ENCODE results near the gene PLRG1. TPM values are rescaled to one million over a fixed set of nuclear protein-coding genes. Genes with fewer than 3 reads are reported as not detected.
A peak's percentile ranks its signal among the peaks of the same experiment; 100 is the strongest.

PLRG1 gene
- total RNA-seq, 1 experiment from 2014 or later: 72.5 TPM

DNA sequence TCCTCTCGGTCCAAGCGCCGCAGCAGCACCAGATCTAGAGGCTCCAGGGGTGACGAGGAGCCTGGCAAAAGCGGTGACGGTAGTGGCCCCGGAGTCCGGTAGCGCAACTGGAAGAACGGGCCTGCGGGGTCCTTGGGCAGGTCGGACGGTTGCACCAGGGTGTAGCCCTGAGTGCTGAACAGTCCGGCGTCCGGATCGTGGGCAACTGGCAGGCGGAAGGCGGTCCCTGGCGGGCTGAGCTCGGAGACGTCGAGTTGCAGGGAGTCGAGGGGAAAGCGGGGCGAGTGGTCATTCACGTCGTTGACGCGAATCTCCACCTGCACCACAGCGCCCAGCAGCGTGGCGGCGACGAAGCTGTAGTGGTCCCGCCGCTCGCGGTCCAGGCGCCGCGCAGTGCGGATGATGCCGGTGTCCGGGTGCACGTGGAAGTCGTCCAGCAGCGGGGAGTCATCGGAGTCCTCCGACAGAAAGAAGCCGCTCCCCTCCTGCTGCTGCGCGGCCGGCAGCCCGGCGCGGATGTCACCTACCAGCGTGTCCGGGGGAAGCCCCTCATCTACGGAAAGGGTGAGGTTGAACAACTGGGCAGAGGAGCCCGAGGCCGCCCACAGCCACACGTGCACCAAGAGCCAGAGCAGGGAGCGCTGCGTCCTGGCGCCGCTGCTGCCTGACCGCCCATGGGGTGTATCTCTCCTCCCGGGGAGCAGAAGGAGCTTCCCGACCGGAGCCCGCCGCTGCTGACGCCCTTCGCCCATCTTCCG, 59.4 kb downstream of the PLRG1 start:
- BruUV-seq (replicated peaks): no TSS peak
- no peaks in the 10 kb centered on the region for H3K9me3 Mint-ChIP-seq (ENCODE audit: low read depth, unreplicated experiment)
- peaks cover 16% of the 10 kb centered on the region for H3K36me3 Mint-ChIP-seq (ENCODE audit: insufficient read depth, unreplicated experiment)
- no peak for DNase-seq
- no peaks in the 10 kb centered on the region for H3K27me3 Mint-ChIP-seq (ENCODE audit: unreplicated experiment)
- no peaks in the 10 kb centered on the region for H3K4me1 Mint-ChIP-seq (ENCODE audit: low read depth, unreplicated experiment)
- no peak overlapping the region for H3K27ac Mint-ChIP-seq (ENCODE audit: unreplicated experiment)
- peak overlapping the region; percentile 70 for H3K4me3 Mint-ChIP-seq (ENCODE audit: low read depth, unreplicated experiment)
- intact Hi-C loops (cut with micrococcal nuclease; ENCODE audit: unreplicated experiment): no loop called here
- TF ChIP-seq, protein P1, sequence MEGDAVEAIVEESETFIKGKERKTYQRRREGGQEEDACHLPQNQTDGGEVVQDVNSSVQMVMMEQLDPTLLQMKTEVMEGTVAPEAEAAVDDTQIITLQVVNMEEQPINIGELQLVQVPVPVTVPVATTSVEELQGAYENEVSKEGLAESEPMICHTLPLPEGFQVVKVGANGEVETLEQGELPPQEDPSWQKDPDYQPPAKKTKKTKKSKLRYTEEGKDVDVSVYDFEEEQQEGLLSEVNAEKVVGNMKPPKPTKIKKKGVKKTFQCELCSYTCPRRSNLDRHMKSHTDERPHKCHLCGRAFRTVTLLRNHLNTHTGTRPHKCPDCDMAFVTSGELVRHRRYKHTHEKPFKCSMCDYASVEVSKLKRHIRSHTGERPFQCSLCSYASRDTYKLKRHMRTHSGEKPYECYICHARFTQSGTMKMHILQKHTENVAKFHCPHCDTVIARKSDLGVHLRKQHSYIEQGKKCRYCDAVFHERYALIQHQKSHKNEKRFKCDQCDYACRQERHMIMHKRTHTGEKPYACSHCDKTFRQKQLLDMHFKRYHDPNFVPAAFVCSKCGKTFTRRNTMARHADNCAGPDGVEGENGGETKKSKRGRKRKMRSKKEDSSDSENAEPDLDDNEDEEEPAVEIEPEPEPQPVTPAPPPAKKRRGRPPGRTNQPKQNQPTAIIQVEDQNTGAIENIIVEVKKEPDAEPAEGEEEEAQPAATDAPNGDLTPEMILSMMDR (IDR thresholded peaks at IDR 0.05; ENCODE audit: unreplicated experiment): no peak
- CTCF ChIA-PET: interaction anchor here (0.6 to 1.1 kb wide), 2 partner anchors 12 to 196 kb away, joined by 3 read pairs; no protein-coding TSS in a partner anchor

DNA sequence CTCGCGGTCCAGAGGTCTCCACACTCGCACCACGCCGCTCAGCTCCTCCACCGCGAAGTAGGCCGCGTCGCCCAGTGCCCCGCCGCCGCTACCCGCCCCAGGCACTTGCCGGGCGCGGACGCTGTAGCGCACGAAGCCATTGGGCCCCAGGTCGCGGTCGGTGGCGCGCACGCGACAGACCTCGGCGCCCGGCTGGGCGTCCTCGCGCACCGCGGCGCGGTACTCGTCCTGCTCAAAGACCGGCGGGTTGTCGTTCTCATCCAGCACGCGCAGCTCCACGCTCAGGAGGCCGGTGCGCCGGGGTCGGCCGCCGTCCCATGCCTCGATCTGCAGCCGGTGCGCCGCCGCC, 60.0 kb downstream of the PLRG1 start:
- Mint-ChIP-seq H3K4me1 (ENCODE audit: low read depth, unreplicated experiment) (no peaks in the 10 kb centered on the region), H3K27ac (ENCODE audit: unreplicated experiment) (no peak overlapping the region), H3K4me3 (ENCODE audit: low read depth, unreplicated experiment) (peak overlapping the region; percentile 70), H3K9me3 (ENCODE audit: low read depth, unreplicated experiment) (no peaks in the 10 kb centered on the region), H3K27me3 (ENCODE audit: unreplicated experiment) (no peaks in the 10 kb centered on the region), H3K36me3 (ENCODE audit: insufficient read depth, unreplicated experiment) (peaks cover 16% of the 10 kb centered on the region)
- no TSS peak for BruUV-seq (replicated peaks)
- CTCF ChIA-PET: no interaction called here
- TF ChIP-seq, protein P1 (IDR thresholded peaks at IDR 0.05; ENCODE audit: unreplicated experiment): no peak
- no peak for DNase-seq
- intact Hi-C loops (cut with micrococcal nuclease; ENCODE audit: unreplicated experiment): no loop called here

DNA sequence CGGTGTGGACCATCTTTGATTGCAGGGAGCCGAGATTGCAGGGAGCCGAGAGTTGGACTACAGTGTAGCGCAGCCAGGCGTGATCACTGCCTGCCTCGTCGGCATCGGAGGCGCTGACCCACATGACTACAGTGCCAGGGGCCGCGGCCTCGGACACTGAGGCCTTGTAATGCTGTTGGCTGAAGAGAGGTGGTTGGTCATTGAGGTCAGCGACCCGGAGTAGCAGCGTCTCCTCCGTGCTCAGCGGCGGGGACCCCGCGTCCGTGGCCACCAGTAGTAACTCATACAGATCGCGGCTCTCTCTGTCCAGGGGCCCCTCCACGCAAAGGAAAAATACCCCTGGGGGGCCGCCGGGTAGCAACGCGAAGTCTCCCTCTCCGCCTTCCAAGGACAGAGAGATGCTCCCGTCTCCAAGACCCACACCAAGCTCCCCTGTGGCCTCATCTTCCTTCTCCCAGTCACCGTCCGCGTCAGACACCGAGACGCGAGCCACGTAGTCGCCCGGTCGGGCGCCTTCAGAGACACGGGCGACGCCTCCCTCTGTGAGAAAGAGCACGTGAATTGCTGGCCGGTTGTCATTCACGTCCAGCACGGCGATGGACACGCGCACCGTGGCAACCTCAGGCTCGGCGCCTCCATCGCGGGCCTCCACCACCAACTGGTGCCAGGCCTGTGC, 60.5 kb downstream of the PLRG1 start:
- CTCF ChIA-PET: no interaction called here
- no peak overlapping the region for H3K27ac Mint-ChIP-seq (ENCODE audit: unreplicated experiment)
- no peak for DNase-seq
- H3K4me1 Mint-ChIP-seq (ENCODE audit: low read depth, unreplicated experiment): no peaks in the 10 kb centered on the region
- intact Hi-C loops (cut with micrococcal nuclease; ENCODE audit: unreplicated experiment): no loop called here
- no TSS peak for BruUV-seq (replicated peaks)
- H3K36me3 Mint-ChIP-seq (ENCODE audit: insufficient read depth, unreplicated experiment): peaks cover 16% of the 10 kb centered on the region
- no peaks in the 10 kb centered on the region for H3K27me3 Mint-ChIP-seq (ENCODE audit: unreplicated experiment)
- H3K9me3 Mint-ChIP-seq (ENCODE audit: low read depth, unreplicated experiment): no peaks in the 10 kb centered on the region
- TF ChIP-seq, protein P1 (IDR thresholded peaks at IDR 0.05; ENCODE audit: unreplicated experiment): no peak
- H3K4me3 Mint-ChIP-seq (ENCODE audit: low read depth, unreplicated experiment): no peak overlapping the region

DNA sequence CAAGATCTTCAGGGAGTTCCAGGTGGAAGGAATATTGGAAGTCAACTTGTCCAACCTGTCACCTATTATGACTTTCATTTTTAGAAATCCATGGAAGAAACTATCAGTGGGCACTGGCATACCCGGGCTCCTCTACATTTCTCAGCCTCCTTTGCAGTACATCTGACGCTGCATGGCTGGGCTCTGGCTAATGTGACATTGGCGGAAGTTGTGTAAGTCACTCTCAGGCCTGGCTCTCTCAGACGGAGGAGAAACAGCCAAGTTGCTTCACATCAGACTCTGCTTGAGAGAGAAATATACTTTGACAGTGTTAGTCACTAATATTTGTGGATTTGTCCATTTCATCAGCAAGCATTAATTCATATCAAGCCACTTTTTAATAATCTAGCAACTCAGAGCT, 63.1 kb downstream of the PLRG1 start:
- H3K27me3 Mint-ChIP-seq (ENCODE audit: unreplicated experiment): no peaks in the 10 kb centered on the region
- BruUV-seq (replicated peaks): no TSS peak

More for the DNA sequence above, 63.1 kb downstream of the PLRG1 start:
- peaks cover 12% of the 10 kb centered on the region for H3K36me3 Mint-ChIP-seq (ENCODE audit: insufficient read depth, unreplicated experiment)
- no peak for DNase-seq
- H3K4me1 Mint-ChIP-seq (ENCODE audit: low read depth, unreplicated experiment): no peaks in the 10 kb centered on the region
- CTCF ChIA-PET: no interaction called here
- TF ChIP-seq, protein P1 (IDR thresholded peaks at IDR 0.05; ENCODE audit: unreplicated experiment): no peak
- intact Hi-C loops (cut with micrococcal nuclease; ENCODE audit: unreplicated experiment): no loop called here
- H3K9me3 Mint-ChIP-seq (ENCODE audit: low read depth, unreplicated experiment): no peaks in the 10 kb centered on the region
- H3K27ac Mint-ChIP-seq (ENCODE audit: unreplicated experiment): no peak overlapping the region
- H3K4me3 Mint-ChIP-seq (ENCODE audit: low read depth, unreplicated experiment): no peak overlapping the region

Data from Calu3 (cell line).